Activated CD8-positive, alpha-beta memory T cell treated with anti-CD3 and anti-CD28 coated beads for 1 hour (primary cell): ENCODE results near the gene SOX6.

Source experiments
- DNase-seq, 2 donors: peaks; one replicate each; pipeline ENCODE4 v3.0.0-alpha.2; 2020; ENCODE audit warnings: low read depth in 1 of 2; ENCODE audit errors: extremely low read depth in 1 of 2

Gene SOX6

DNA sequence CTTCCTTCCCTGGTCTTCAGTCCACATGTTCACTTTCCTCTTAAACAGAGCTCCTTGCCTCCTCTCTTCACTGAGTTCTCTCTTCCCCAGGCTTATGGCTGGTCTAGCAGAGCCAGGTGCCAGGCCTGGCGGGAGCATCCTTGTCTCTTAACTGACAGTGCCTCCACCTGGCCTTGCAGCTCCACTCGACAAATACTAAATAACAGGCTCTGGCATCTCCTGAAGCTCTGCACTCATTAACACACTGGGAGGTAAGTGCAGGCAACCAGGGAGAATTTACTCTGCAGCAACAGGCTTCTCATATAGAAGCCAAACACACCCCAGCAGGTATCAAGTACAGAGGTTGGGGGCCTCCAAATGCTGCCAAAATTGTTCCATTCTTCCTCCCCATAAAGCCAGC is 438.1 kb downstream of the SOX6 start:
- DNase-seq = no peak
